Stomach smooth muscle (tissue), 2 donors: Measurements from ENCODE around the gene RNF222.

Source experiments
- H3K27ac ChIP-seq: one replicate; pipeline ENCODE4 v1.7.0; 2013; ENCODE audit warnings: mild to moderate bottlenecking, low read length, inconsistent platforms
- H3K27me3 ChIP-seq, 2 donors: one replicate each; pipeline ENCODE4 v1.7.0; 2013; ENCODE audit warnings: low read length in 2 of 2; ENCODE audit not compliant: insufficient read depth in 2 of 2, control insufficient read depth in 1 of 2
- H3K36me3 ChIP-seq, 2 donors: one replicate each; pipeline ENCODE4 v1.7.0; 2013; ENCODE audit warnings: low read length in 2 of 2; ENCODE audit not compliant: control insufficient read depth in 2 of 2, insufficient read depth in 2 of 2
- H3K4me1 ChIP-seq: one replicate; pipeline ENCODE4 v1.7.0; 2013; ENCODE audit warnings: low read length; ENCODE audit not compliant: control insufficient read depth, insufficient read depth
- H3K4me3 ChIP-seq, 2 donors: one replicate each; pipeline ENCODE4 v1.7.0; 2013; ENCODE audit warnings: low read length in 2 of 2
- H3K9ac ChIP-seq, 2 donors: one replicate each; pipeline ENCODE4 v1.7.0; 2013; ENCODE audit warnings: low read length in 2 of 2, mild to moderate bottlenecking in 1 of 2
- H3K9me3 ChIP-seq, 2 donors: one replicate each; pipeline ENCODE4 v1.7.0; 2013; ENCODE audit warnings: low read length in 2 of 2; ENCODE audit not compliant: control insufficient read depth in 2 of 2
- donor health status: healthy.
- donor health status: Pancreatic carcinoma.

The RNF222 gene

GRCh38 chr17:8435245-8436168, 37.9 kb upstream of the RNF222 start, which contains the start of gene NDEL1:
Gene NDEL1 (plus strand): TSS chr17:8435884. CDS start chr17:8444272, 8,388 bp downstream.
- Histone ChIP-seq H3K36me3 (peaks cover 3 to 4% of the 10 kb centered on the region in 2 donors), H3K4me3 (peak within 1 kb of the TSS; percentile 92 to 94), H3K4me1 (peaks cover 15% of the 10 kb centered on the region), H3K9ac (peak within 1 kb of the TSS; percentile 98), H3K27ac (peak within 1 kb of the TSS; percentile 100), H3K27me3 (no peaks in the 10 kb centered on the region), H3K9me3 (no peaks in the 10 kb centered on the region)

- Histone ChIP-seq H3K9ac (no peak overlapping the region), H3K27ac (peak overlapping the region; percentile 82)
Measured at GRCh38 chr17:8430966-8431365, 33.3 kb upstream of the RNF222 start.

GRCh38 chr17:8426802-8427201, 29.2 kb upstream of the RNF222 start:
- Histone ChIP-seq H3K27ac (no peak overlapping the region), H3K4me3 (no peak overlapping the region), H3K27me3 (no peaks in the 10 kb centered on the region), H3K9me3 (no peaks in the 10 kb centered on the region), H3K9ac (no peak overlapping the region), H3K36me3 (no peaks in the 10 kb centered on the region), H3K4me1 (peaks cover 7% of the 10 kb centered on the region)

More at GRCh38 chr17:8430966-8431365, 33.3 kb upstream of the RNF222 start:
- Histone ChIP-seq H3K36me3 (no peaks in the 10 kb centered on the region), H3K9me3 (no peaks in the 10 kb centered on the region), H3K27me3 (no peaks in the 10 kb centered on the region), H3K4me3 (no peak overlapping the region), H3K4me1 (peaks cover 9% of the 10 kb centered on the region)

DNA sequence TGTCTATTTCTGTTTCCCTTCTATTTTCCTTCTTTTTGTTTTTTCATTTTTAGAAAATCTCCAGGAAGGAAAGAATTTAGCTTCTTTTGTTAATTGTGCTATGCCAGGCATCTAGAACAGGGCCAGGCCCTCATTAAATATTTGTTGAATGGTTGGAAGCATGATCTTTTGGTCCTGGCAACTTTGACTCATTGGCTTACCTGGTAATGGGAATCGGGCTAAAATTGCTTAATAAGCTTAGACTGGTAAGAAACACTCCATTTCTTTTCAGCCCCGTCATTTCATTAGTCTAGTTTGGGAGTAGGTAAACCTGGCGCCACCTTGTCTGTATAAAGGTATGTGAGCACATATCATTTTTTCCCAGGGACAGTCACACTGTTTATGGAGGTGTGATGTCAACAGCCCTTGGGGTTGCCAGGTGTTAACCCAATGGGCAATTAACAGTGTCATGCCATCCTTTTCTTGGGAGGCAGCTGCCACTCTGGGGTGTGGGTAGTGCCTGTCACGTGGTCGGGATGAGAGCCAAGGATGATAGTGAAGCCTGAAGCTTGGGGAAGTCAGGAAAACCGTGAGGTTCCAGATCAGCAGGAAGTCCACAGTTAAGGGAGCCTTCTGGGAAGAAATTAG, 28.6 kb upstream of the RNF222 start:
- Histone ChIP-seq H3K4me1 (peaks cover 4% of the 10 kb centered on the region), H3K27ac (no peak overlapping the region), H3K36me3 (no peaks in the 10 kb centered on the region), H3K9me3 (no peaks in the 10 kb centered on the region), H3K27me3 (no peaks in the 10 kb centered on the region), H3K4me3 (no peak overlapping the region), H3K9ac (no peak overlapping the region)

GRCh38 chr17:8421571-8421970, 23.9 kb upstream of the RNF222 start:
- Histone ChIP-seq H3K36me3 (no peaks in the 10 kb centered on the region), H3K9ac (no peak overlapping the region), H3K4me3 (no peak overlapping the region), H3K27me3 (no peaks in the 10 kb centered on the region), H3K9me3 (no peaks in the 10 kb centered on the region), H3K27ac (no peak overlapping the region), H3K4me1 (peaks cover 8% of the 10 kb centered on the region)

DNA sequence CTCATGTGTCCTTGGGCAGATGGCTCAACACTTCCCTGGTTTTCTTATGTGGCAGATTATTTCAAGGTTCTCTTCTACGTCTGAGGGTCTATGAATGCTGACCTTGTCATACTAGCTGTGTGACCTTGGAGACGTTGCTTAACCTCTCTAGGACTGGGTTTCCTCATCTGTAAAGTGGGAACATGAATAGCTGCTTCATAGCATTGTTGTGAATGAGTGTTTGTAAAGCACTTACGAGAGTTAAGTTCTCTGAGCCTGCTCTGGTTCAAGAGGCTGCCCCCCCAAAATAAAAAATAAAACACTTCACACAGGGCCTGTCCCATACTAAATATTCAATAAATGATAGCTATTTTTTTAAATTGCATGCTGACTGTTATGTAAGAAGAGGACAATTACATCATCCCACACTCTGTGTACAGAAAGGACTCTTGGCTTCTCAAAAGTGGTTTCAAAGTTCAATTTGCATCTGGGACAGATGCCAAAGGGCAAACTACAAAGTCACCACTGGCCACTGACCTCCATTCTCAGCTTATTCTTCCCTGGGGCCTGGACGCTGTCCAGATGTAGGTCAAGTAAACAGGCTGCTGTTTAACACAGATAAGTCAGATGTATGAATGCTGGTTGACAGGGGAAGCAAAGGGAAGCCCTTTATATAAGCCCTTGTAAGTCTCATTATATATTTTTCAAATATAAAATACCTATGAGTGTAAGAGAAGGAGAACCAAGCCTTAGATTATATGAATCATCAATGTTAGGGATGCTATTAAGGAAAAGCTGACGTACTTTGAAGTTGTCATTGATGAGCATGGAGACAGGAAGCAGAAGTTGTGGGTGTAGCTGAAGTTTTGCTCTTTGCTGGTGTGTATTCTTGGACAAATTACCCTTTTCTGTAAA, 22.7 kb upstream of the RNF222 start:
- no peaks in the 10 kb centered on the region for H3K9me3 ChIP-seq
- peak overlapping the region in 1 of 2 donors; percentile 21 for H3K9ac ChIP-seq
- H3K4me1 ChIP-seq, result peaks cover 8% of the 10 kb centered on the region
- H3K27me3 ChIP-seq, result no peaks in the 10 kb centered on the region
- H3K36me3 ChIP-seq, result no peaks in the 10 kb centered on the region
- H3K4me3 ChIP-seq, result no peak overlapping the region
- H3K27ac ChIP-seq, result peak overlapping the region; percentile 70

DNA sequence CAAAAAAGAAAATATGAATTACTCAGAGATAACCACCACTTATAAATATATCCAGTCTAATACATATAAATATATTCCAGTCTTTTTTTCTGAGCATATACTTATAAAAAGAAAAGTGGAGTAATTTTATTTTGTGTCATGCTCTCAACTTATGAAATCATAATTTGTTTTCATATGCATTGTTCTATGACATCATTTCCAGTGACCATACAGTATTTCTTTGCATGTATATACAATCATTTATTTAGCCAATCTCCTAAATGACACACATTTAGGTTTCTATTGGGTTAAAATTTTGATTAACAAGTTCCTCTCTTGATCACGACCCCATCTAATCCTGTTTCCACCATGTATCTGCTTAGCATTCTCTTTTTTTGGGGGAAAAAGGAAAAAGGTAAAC, 21.7 kb upstream of the RNF222 start:
- no peaks in the 10 kb centered on the region for H3K36me3 ChIP-seq

DNA sequence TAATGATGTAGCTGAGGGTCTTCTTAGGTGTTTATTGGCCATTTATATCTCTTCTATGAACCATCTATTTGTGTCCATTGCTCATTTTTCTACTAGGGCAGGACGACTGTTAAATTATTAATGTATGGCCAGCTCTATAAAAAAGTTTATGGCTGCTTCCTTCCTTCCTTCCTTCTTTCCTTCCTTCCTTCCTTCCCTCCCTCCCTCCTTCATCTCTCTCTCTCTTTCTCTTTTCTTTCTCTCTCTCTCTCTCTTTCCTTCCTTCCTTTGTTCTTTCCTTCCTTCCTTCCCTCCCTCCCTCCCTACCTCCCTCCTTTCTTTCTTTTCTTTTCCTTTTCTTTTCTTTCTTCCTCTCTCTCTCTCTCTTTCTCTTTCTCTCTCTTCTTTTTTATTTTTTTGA, 20.8 kb upstream of the RNF222 start:
- no peaks in the 10 kb centered on the region for H3K27me3 ChIP-seq
- peaks cover 8% of the 10 kb centered on the region for H3K4me1 ChIP-seq
- H3K27ac ChIP-seq, result no peak overlapping the region
- no peak overlapping the region for H3K9ac ChIP-seq
- H3K4me3 ChIP-seq, result no peak overlapping the region
- H3K9me3 ChIP-seq, result no peaks in the 10 kb centered on the region
- no peaks in the 10 kb centered on the region for H3K36me3 ChIP-seq

More for the DNA sequence above, 21.7 kb upstream of the RNF222 start:
- no peaks in the 10 kb centered on the region for H3K27me3 ChIP-seq
- no peak overlapping the region for H3K27ac ChIP-seq
- peaks cover 8% of the 10 kb centered on the region for H3K4me1 ChIP-seq
- H3K9me3 ChIP-seq, result no peaks in the 10 kb centered on the region
- no peak overlapping the region for H3K9ac ChIP-seq
- no peak overlapping the region for H3K4me3 ChIP-seq

GRCh38 chr17:8417806-8418205, 20.2 kb upstream of the RNF222 start:
- H3K36me3 ChIP-seq, result no peaks in the 10 kb centered on the region
- no peaks in the 10 kb centered on the region for H3K27me3 ChIP-seq
- no peak overlapping the region for H3K27ac ChIP-seq
- H3K9me3 ChIP-seq, result no peaks in the 10 kb centered on the region
- no peak overlapping the region for H3K4me3 ChIP-seq
- no peak overlapping the region for H3K9ac ChIP-seq
- peaks cover 8% of the 10 kb centered on the region for H3K4me1 ChIP-seq

GRCh38 chr17:8413938-8414337, 16.3 kb upstream of the RNF222 start:
- Histone ChIP-seq H3K4me3 (no peak overlapping the region), H3K9me3 (no peaks in the 10 kb centered on the region), H3K27ac (no peak overlapping the region)

More at GRCh38 chr17:8413938-8414337, 16.3 kb upstream of the RNF222 start:
- Histone ChIP-seq H3K4me1 (peaks cover 3% of the 10 kb centered on the region), H3K36me3 (no peaks in the 10 kb centered on the region), H3K9ac (no peak overlapping the region), H3K27me3 (no peaks in the 10 kb centered on the region)
